ENCODE results near the gene ELN.

DNA sequence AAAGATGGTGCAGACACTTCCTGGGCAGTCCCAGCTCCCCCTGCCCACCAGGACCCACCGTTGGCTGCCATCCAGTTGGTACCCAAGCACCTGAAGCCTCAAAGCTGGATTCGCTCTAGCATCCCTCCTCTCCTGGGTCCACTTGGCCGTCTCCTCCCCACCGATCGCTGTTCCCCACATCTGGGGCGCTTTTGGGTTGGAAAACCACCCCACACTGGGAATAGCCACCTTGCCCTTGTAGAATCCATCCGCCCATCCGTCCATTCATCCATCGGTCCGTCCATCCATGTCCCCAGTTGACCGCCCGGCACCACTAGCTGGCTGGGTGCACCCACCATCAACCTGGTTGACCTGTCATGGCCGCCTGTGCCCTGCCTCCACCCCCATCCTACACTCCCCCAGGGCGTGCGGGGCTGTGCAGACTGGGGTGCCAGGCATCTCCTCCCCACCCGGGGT is 41.1 kb downstream of the ELN start:
- TF ChIP-seq POLR2AphosphoS5 (IDR thresholded peaks at IDR 0.05; ENCODE audit: low read depth, low read length) (no peak), TAF1 (IDR thresholded peaks at IDR 0.05; ENCODE audit: low read depth, low read length) (no peak), POLR2A (IDR thresholded peaks at IDR 0.05; ENCODE audit: low read depth, low read length) (no peak), SPI1 (IDR thresholded peaks at IDR 0.05; ENCODE audit: low read depth, low read length) (no peak), POU2F2 (IDR thresholded peaks at IDR 0.05; ENCODE audit: low read depth, low read length) (no peak), PAX5 (IDR thresholded peaks at IDR 0.05; ENCODE audit: insufficient read depth, low read length, severe bottlenecking) (no peak)
